Right atrium auricular region (tissue), 2 donors: Measurements from ENCODE around the gene CDK15. TPM values are rescaled to one million over a fixed set of nuclear protein-coding genes. Genes with fewer than 3 reads are reported as not detected.

Experiments
- DNase-seq: peaks from one replicate; pipeline ENCODE4 v3.0.0-alpha.2; 2019; ENCODE audit warnings: low spot score
- H3K27ac ChIP-seq, 2 donors: fragments of 200-600 bp; sonication (generic); 1 replicate in 1 of 2; 2 replicates in 1 of 2; pipeline ENCODE4 v1.5.1; 2016 to 2019
- H3K27me3 ChIP-seq, 2 donors: fragments of 200-600 bp; sonication (generic); one replicate each; pipeline versions ENCODE4 v1.5.1 to v1.6.0; 2017 to 2019
- H3K36me3 ChIP-seq: fragments of 200-600 bp; sonication (generic); one replicate; pipeline ENCODE4 v1.5.1; 2016
- H3K4me1 ChIP-seq, 2 donors: fragments of 200-600 bp; sonication (generic); one replicate each; pipeline versions ENCODE4 v1.5.1 to v1.6.0; 2017 to 2019
- H3K4me3 ChIP-seq, 2 donors: fragments of 200-600 bp; sonication (generic); 1 replicate in 1 of 2; 2 replicates in 1 of 2; pipeline ENCODE4 v1.5.1; 2017 to 2019; ENCODE audit warnings: mild to moderate bottlenecking in 1 of 2, moderate library complexity in 1 of 2
- H3K9me3 ChIP-seq, 2 donors: fragments of 200-600 bp; sonication (generic); one replicate each; pipeline ENCODE4 v1.5.1; 2019
- CTCF ChIP-seq, 2 donors: fragments of 200-600 bp; sonication (generic); IDR thresholded peaks; one replicate each; pipeline ENCODE4 v1.5.1; 2019; ENCODE audit warnings: antibody characterized with exemption in 2 of 2
- total RNA-seq, 2 donors: library from RNA; depleted of rRNA; stranded (reverse); fragments of >200 nt; gene quantifications; one replicate each; pipeline ENCODE4 v1.1.0, GENCODE V29; 2016

CDK15 gene
- total RNA-seq, 2 donors from 2014 or later, result not detected

GRCh38 chr2:201813996-201814760 is 7.8 kb downstream of the CDK15 start:
- TF ChIP-seq CTCF (IDR thresholded peaks at IDR 0.05), result no peak
- DNase-seq, result no peak
- Histone ChIP-seq H3K4me1 (no peaks in the 10 kb centered on the region), H3K4me3 (no peak overlapping the region), H3K36me3 (no peaks in the 10 kb centered on the region), H3K27ac (no peak overlapping the region), H3K9me3 (no peaks in the 10 kb centered on the region), H3K27me3 (no peaks in the 10 kb centered on the region)

DNA sequence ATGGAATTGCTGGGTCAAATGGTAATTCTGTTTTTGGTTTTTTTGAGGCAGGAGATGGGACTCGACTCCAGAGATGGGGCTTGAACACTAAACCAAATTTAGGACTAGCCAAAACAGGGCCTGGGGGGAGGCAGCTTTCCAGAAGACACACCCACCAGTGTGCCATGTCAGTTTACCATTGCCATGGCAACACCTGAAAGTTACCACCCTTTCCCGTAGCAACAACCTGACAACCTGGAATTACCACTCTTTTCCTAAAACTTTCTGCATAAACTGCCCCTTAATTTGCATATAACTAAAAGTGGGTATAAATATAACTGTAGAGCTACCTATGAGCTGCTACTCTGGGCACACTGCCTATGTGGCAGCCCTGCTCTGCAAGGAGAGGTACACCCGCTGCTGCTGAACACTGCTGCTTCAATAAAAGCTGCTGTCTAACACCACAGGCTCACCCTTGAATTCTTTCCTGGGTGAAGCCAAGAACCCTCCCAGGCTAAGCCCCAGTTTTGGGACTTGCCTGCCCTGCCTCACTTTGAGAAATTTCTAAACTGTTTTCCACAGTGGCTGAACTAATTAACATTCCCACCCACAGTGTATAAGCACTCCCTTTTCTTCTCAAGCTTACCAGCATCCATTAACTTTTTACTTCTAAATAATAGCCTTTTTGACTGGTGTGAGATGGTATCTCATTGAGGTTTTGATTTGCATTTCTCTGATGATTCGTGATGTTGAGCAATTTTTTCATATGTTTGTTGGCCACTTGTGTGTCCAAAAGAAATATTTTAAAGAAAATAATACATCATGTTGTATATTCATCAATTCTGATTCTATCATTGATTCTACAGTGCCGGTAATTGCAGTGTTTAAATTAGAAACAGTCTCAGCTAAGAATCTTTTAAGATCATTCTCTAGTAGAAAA is 10.6 kb downstream of the CDK15 start:
- Histone ChIP-seq H3K4me3 (no peak overlapping the region), H3K4me1 (no peaks in the 10 kb centered on the region), H3K9me3 (no peaks in the 10 kb centered on the region), H3K27me3 (no peaks in the 10 kb centered on the region), H3K27ac (no peak overlapping the region), H3K36me3 (no peaks in the 10 kb centered on the region)
- no peak for TF ChIP-seq CTCF (IDR thresholded peaks at IDR 0.05)
- no peak for DNase-seq

DNA sequence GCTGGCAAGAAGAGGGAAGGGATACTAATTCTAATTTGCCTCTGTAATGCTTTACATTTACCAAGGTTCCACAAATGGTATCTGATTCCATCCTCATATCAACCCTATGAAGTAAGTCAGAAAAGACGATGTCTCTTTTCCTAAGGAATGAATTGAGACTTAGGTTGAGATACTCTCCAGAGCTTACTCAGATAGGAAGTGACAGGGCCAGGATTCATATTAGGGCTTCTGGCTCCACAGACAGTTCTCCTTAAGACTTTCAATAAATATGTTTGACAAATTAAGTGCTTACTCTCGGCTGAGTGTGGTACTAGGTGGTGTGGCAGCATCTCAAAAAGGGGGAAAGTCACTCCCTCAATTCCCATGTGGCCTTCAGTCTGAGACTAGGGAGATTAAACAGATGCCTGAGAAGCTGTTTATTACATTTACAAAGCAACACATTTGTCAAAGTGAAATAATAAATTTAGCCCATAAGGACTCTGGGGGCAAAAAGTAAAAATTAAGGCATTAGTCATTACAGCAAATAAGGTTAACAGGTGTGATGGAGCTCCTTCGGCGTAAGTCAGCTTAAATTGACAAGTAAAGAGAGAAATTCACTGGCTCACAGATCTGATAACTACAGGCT is 14.2 kb downstream of the CDK15 start:
- no peaks in the 10 kb centered on the region for H3K4me1 ChIP-seq
- H3K36me3 ChIP-seq, result no peaks in the 10 kb centered on the region
- TF ChIP-seq CTCF (IDR thresholded peaks at IDR 0.05), result no peak
- no peaks in the 10 kb centered on the region for H3K9me3 ChIP-seq
- DNase-seq, result no peak
- no peak overlapping the region for H3K4me3 ChIP-seq
- no peak overlapping the region for H3K27ac ChIP-seq
- no peaks in the 10 kb centered on the region for H3K27me3 ChIP-seq

GRCh38 chr2:201821080-201821479 is 14.7 kb downstream of the CDK15 start:
- Histone ChIP-seq H3K27ac (no peak overlapping the region), H3K4me1 (no peaks in the 10 kb centered on the region), H3K27me3 (no peaks in the 10 kb centered on the region), H3K36me3 (no peaks in the 10 kb centered on the region), H3K4me3 (no peak overlapping the region), H3K9me3 (no peaks in the 10 kb centered on the region)
- TF ChIP-seq CTCF (IDR thresholded peaks at IDR 0.05), result no peak
- no peak for DNase-seq

DNA sequence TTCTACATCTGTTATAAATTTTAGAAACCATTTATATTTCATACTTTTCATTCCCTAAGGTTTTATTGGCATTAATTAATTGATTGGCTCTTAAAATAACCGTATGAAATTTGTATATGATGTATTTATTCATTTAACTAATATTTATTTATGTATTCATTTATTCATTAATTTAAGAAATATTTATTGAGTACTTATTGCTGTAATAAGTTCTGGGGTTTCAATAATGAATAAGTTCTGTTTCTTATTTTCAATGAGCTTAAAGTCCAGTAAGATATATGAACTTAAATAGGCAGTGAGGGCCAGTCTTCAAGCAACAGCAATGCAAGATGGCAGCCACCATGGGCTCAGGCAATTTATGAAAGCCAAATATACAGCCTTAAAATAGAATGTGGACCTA is 17.9 kb downstream of the CDK15 start:
- Histone ChIP-seq H3K27me3 (no peaks in the 10 kb centered on the region), H3K27ac (no peak overlapping the region), H3K36me3 (no peaks in the 10 kb centered on the region), H3K4me3 (no peak overlapping the region), H3K9me3 (no peaks in the 10 kb centered on the region), H3K4me1 (no peaks in the 10 kb centered on the region)
- no peak for DNase-seq
- no peak for TF ChIP-seq CTCF (IDR thresholded peaks at IDR 0.05)
